K562 (cell line): Measurements from ENCODE around the gene VPS18. TPM values are rescaled to one million over a fixed set of nuclear protein-coding genes. Genes with fewer than 3 reads are reported as not detected.
A peak's percentile ranks its signal among the peaks of the same experiment; 100 is the strongest.

ENCODE experiments used
- ATAC-seq: fragments of 200-7000 bp; cut with Tn5 transposase; 3 replicates; pipeline ENCODE4 v1.9.1; 2020; ENCODE audit warnings: moderate library complexity
- BruUV-seq: library from RNA; stranded (reverse); fragments of 400-500 nt; replicated peaks from 2 replicates; lab custom pipeline; 2021; lab: Mats Ljungman, UMichigan
- CTCF ChIA-PET: fragments of 300-600 bp; formaldehyde crosslinking; extraction: SDS; loops from one replicate; lab custom pipeline; 2021; ENCODE audit warnings: low intra/inter-chr PET ratio; lab: Yijun Ruan, JAX
- POLR2A ChIA-PET: fragments of 300-600, 350-650 bp; sonication (Branson Sonifier 250); formaldehyde crosslinking; extraction: SDS; loops from one replicate; lab custom pipeline; 2021; ENCODE audit warnings: antibody characterized with exemption, inconsistent platforms; lab: Yijun Ruan, JAX
- DNase-seq, 4 experiments: peaks; one replicate each; pipeline versions ENCODE4 v3.0.0 to v3.0.0-alpha.2; 2011 to 2018; ENCODE audit warnings: low spot score in 3 of 4, mixed read lengths in 3 of 4; ENCODE audit errors: extremely low read depth in 1 of 4
- FAIRE-seq: peaks from 2 replicates; lab custom pipeline; 2011; peaks lifted over from hg19 to GRCh38; lab: Jason Lieb, UNC
- H2AFZ ChIP-seq: 2 replicates; pipeline ENCODE4 v1.6.0; 2011; ENCODE audit warnings: low read depth, low read length, control low read depth, inconsistent platforms
- H3K27ac ChIP-seq: fragments of 200-600 bp; 3 replicates; pipeline ENCODE4 v1.8.0; 2011; ENCODE audit warnings: low read depth, mild to moderate bottlenecking, control low read depth, inconsistent platforms, low read length, moderate library complexity, mixed read lengths; ENCODE audit errors: extremely low read depth
- H3K27me3 ChIP-seq, 2 experiments: fragments of 300-600 bp in 1 of 2; 2 replicates in 1 of 2; 3 replicates in 1 of 2; pipeline versions ENCODE4 v1.6.0 to v1.8.0; 2011; ENCODE audit warnings: inconsistent platforms in 2 of 2, low read length in 2 of 2, mild to moderate bottlenecking in 1 of 2, mixed read lengths in 1 of 2, moderate library complexity in 1 of 2; ENCODE audit not compliant: control insufficient read depth in 2 of 2, insufficient read depth in 2 of 2
- H3K36me3 ChIP-seq: fragments of 300-600 bp; 3 replicates; pipeline ENCODE4 v1.8.0; 2011; ENCODE audit warnings: mild to moderate bottlenecking, low read length, inconsistent platforms; ENCODE audit not compliant: control insufficient read depth, insufficient read depth
- H3K4me1 ChIP-seq, 2 experiments: fragments of 200-600 bp in 1 of 2; replicated peaks in 1 of 2; 2 replicates in 1 of 2; 3 replicates in 1 of 2; pipeline versions ENCODE4 v1.5.1 to v1.8.0; 2011; ENCODE audit warnings: inconsistent platforms in 2 of 2, low read length in 2 of 2, mild to moderate bottlenecking in 1 of 2, mixed read lengths in 1 of 2, moderate library complexity in 1 of 2; ENCODE audit not compliant: control insufficient read depth in 2 of 2, insufficient read depth in 2 of 2
- H3K4me2 ChIP-seq: 2 replicates; pipeline ENCODE4 v1.6.1; 2011; ENCODE audit warnings: low read length, control low read depth, inconsistent platforms, mixed read lengths; ENCODE audit not compliant: insufficient read depth
- H3K4me3 ChIP-seq: fragments of 200-600 bp; sonication (generic), shearing (Covaris generic); 2 replicates; pipeline ENCODE4 v1.5.1; 2016; ENCODE audit warnings: control low read depth, inconsistent platforms
- H3K79me2 ChIP-seq: fragments of 200-600 bp; 3 replicates; pipeline ENCODE4 v1.8.0; 2011; ENCODE audit warnings: low read length, inconsistent platforms; ENCODE audit not compliant: control insufficient read depth, insufficient read depth
- H3K9ac ChIP-seq, 2 experiments: 2 replicates each; pipeline versions ENCODE4 v1.6.0 to v1.6.1; 2011; ENCODE audit warnings: low read depth in 2 of 2, low read length in 2 of 2, control low read depth in 1 of 2, inconsistent platforms in 1 of 2, mild to moderate bottlenecking in 1 of 2, mixed read lengths in 1 of 2; ENCODE audit not compliant: insufficient read depth in 1 of 2
- H3K9me1 ChIP-seq: one replicate; pipeline ENCODE4 v1.6.0; 2011; ENCODE audit warnings: inconsistent platforms, mild to moderate bottlenecking, low read length, moderate library complexity; ENCODE audit not compliant: control insufficient read depth, insufficient read depth
- H3K9me3 ChIP-seq: replicated peaks from 2 replicates; pipeline ENCODE4 v1.5.1; 2011; ENCODE audit warnings: low read depth, low read length, inconsistent platforms; ENCODE audit not compliant: control insufficient read depth, insufficient read depth
- H4K20me1 ChIP-seq: replicated peaks from 2 replicates; pipeline ENCODE4 v1.6.1; 2011; ENCODE audit warnings: low read length, inconsistent platforms, mixed read lengths; ENCODE audit not compliant: control insufficient read depth, insufficient read depth
- ATF1 ChIP-seq, 2 experiments: fragments of 450-650 bp in 1 of 2; IDR thresholded peaks; 2 replicates each; pipeline ENCODE4 v1.6.1; 2016; ENCODE audit warnings: missing compliant biosample characterization in 1 of 2, missing genetic modification characterization in 1 of 2
- CBX3 ChIP-seq, 2 experiments: IDR thresholded peaks; 1 replicate in 1 of 2; 2 replicates in 1 of 2; pipeline ENCODE4 v1.6.1; 2012; ENCODE audit warnings: inconsistent platforms in 2 of 2, low read length in 2 of 2, borderline replicate concordance in 1 of 2, control low read depth in 1 of 2
- FOXK2 ChIP-seq, 2 experiments: fragments of 450-650 bp; IDR thresholded peaks in 1 of 2; conservative IDR thresholded peaks in 1 of 2; 2 replicates each; pipeline ENCODE4 v1.6.1; 2016; ENCODE audit warnings: low read depth in 2 of 2, mild to moderate bottlenecking in 1 of 2
- HDAC1 ChIP-seq, 2 experiments: fragments of 450-650 bp; IDR thresholded peaks; 2 replicates each; pipeline ENCODE4 v1.6.1; 2016 to 2017; ENCODE audit warnings: inconsistent platforms in 1 of 2, mild to moderate bottlenecking in 1 of 2, moderate library complexity in 1 of 2
- HDAC2 ChIP-seq: fragments of 450-650 bp; IDR thresholded peaks from 2 replicates; pipeline ENCODE4 v1.6.1; 2016; ENCODE audit warnings: mild to moderate bottlenecking
- ID3 ChIP-seq, 2 experiments: fragments of 250-450 bp in 1 of 2; fragments of 450-650 bp in 1 of 2; sonication (Bioruptor Pico) in 1 of 2; IDR thresholded peaks; 2 replicates each; pipeline versions ENCODE4 v1.6.1 to v1.8.0; 2016 to 2021; ENCODE audit warnings: mild to moderate bottlenecking in 2 of 2, moderate library complexity in 2 of 2, missing compliant biosample characterization in 1 of 2, missing genetic modification characterization in 1 of 2
- KLF13 ChIP-seq: fragments of 450-650 bp; IDR thresholded peaks from 2 replicates; pipeline ENCODE4 v1.6.1; 2016; ENCODE audit warnings: missing genetic modification characterization, low read depth, mild to moderate bottlenecking, missing compliant biosample characterization, moderate library complexity, borderline replicate concordance
- L3MBTL2 ChIP-seq: fragments of 450-650 bp; IDR thresholded peaks from 2 replicates; pipeline ENCODE4 v1.6.1; 2016; ENCODE audit warnings: mild to moderate bottlenecking, moderate library complexity
- MAFG ChIP-seq: fragments of 450-650 bp; conservative IDR thresholded peaks from 2 replicates; pipeline ENCODE4 v1.6.1; 2016; ENCODE audit warnings: missing genetic modification characterization, missing compliant biosample characterization
- MYNN ChIP-seq, 2 experiments: sonication (generic); formaldehyde crosslinking in 1 of 2; IDR thresholded peaks; 2 replicates each; pipeline versions ENCODE4 v1.5.0 to v1.6.1; 2016 to 2020; ENCODE audit warnings: antibody characterized with exemption in 1 of 2, missing genetic modification reagents in 1 of 2
- NR2C2 ChIP-seq, 2 experiments: fragments of 200-800 bp in 1 of 2; sonication (Bioruptor generic) in 1 of 2; sonication (generic) in 1 of 2; formaldehyde crosslinking in 1 of 2; IDR thresholded peaks; 2 replicates each; pipeline versions ENCODE4 v1.6.1 to v1.8.0; 2016 to 2022; ENCODE audit warnings: mild to moderate bottlenecking in 1 of 2, missing compliant biosample characterization in 1 of 2, missing genetic modification characterization in 1 of 2, missing genetic modification reagents in 1 of 2
- PKNOX1 ChIP-seq: fragments of 450-650 bp; IDR thresholded peaks from 2 replicates; pipeline ENCODE4 v1.6.1; 2016
- PML ChIP-seq: IDR thresholded peaks from 2 replicates; pipeline ENCODE4 v1.6.1; 2012; ENCODE audit warnings: low read length, inconsistent platforms
- SMAD2 ChIP-seq: fragments of 150-350 bp; IDR thresholded peaks from 2 replicates; pipeline ENCODE4 v1.6.1; 2014; ENCODE audit warnings: low read depth, mild to moderate bottlenecking, low read length
- SMAD4 ChIP-seq: fragments of 250-450 bp; sonication (Bioruptor Pico); conservative IDR thresholded peaks from 2 replicates; pipeline ENCODE4 v1.8.0; 2021; ENCODE audit warnings: inconsistent platforms, mild to moderate bottlenecking, moderate library complexity
- ZNF316 ChIP-seq: fragments of 450-650 bp; IDR thresholded peaks from 2 replicates; pipeline ENCODE4 v1.6.1; 2016
- WGBS: fragments of 100-300 bp; shearing (Covaris generic); methylation state at CpG from one replicate; pipeline ENCODE4 v1.1.6; 2016; ENCODE audit warnings: low coverage, mixed read lengths; ENCODE audit not compliant: insufficient coverage; ENCODE audit errors: missing lambda C conversion rate; 5-methylcytosine and 5-hydroxymethylcytosine counted together
- in situ Hi-C: fragments of 300-500 bp; cut with MboI; formaldehyde crosslinking; loops from 4 replicates; pipeline ENCODE4 v1.15.0; 2018; ENCODE audit warnings: inconsistent platforms, mixed read lengths
- intact Hi-C: fragments of 100-400 bp; cut with micrococcal nuclease; formaldehyde crosslinking; loops from 2 replicates; pipeline ENCODE4 v1.14.2; 2022
- polyA plus RNA-seq, 8 experiments: library from polyadenylated mRNA; depleted of rRNA in 4 of 8; stranded (reverse) in 5 of 8; unstranded in 3 of 8; fragments of >200 nt; fragmentation: Nextera tagmentation in 2 of 8; fragmentation: Illumina TruSeq in 1 of 8; extraction: Ambion mirVana in 2 of 8; extraction: Trizol in 1 of 8; gene quantifications; 2 replicates each; pipeline versions ENCODE4 v1.2.1 to v1.2.3, GENCODE V29; 2011 to 2014; ENCODE audit warnings: inconsistent platforms in 1 of 8, missing spikeins in 1 of 8
- total RNA-seq, 7 experiments: library from RNA; depleted of rRNA in 6 of 7; stranded (reverse); fragments of >200 nt in 6 of 7; fragmentation: Illumina TruSeq in 2 of 7; extraction: Trizol in 2 of 7; gene quantifications; 2 replicates each; pipeline versions ENCODE4 v1.2.1 to v1.2.3, GENCODE V29; 2011 to 2021; ENCODE audit warnings: low replicate concordance in 1 of 7

Gene VPS18
- total and polyA plus RNA-seq, 9 of the 15 experiments (the other 6 are each of a cell fraction or from before 2014, with no cell fraction given) = 0.73 to 19.9 (median 8.5) TPM

DNA sequence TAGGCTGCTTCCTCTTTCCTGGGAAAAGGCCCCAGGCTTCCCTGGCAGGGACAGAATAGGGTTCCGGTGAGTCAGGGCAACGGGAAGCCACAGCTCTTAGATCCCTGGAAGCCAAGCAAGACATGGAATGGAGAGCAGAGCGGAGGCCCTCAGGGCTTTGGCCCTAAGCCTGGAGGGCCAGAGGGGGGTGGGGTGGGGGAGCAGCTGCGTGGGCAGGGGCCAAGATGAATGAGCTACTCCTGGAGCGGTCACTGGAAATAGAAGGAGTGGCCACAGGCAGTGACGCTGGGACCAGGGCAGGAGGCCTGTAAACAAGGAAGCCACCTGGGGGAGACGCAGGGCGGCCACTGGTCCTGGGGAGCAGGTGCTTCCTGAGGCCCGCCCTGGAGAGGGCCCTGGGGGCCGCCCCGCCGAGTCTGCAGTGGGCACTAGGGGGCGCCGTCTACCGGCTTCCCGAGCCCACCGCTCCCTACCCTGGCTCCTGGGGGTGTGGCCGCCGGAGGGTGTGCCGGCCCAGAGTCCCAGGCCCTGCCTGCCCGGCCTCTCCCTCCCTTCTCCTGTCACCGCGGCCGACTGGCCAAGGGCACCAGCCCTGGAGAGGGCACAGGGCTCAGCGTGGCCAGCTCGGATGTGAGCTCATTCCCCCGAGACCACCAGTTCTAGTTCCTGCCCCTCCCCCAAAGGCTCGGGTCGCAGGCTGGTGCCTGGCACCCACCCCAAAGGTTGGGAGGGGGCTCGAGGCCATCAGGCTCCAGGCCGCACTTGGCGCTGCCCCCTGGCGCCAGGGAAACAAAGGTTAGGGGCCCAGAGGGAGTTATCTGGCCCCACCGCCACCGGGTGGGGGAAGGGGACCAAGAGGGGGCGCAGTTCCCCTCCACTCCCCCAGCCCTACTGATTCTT, 12.1 kb downstream of the VPS18 start:
- BruUV-seq = no TSS peak
- POLR2A ChIA-PET = interaction anchor here (1.0 kb wide), 1 partner anchor 113 kb away, joined by 4 read pairs; no protein-coding TSS in a partner anchor
- CTCF ChIA-PET = interaction anchor here (0.6 to 5.5 kb wide), 7 partner anchors 12 to 426 kb away, joined by 3 to 74 read pairs (median 3); partner anchors contain the start of genes OIP5 and VPS18
- peak; percentile 99 for ATAC-seq
- Histone ChIP-seq H3K4me2 (peak overlapping the region; percentile 76), H3K27ac (peak overlapping the region; percentile 52; the same call in 2 of the 3 replicates), H3K79me2 (no peaks in the 10 kb centered on the region), H3K9me1 (no peaks in the 10 kb centered on the region), H3K4me3 (peak overlapping the region; percentile 34), H3K4me1 (peaks cover 11 to 27% of the 10 kb centered on the region in 2 experiments; a peak in 4 of 5 replicates), H3K9ac (peak overlapping the region; percentile 38 to 92; a peak in 3 of 4 replicates), H2AFZ (peak overlapping the region; percentile 78), H3K36me3 (peaks cover 23% of the 10 kb centered on the region; the same call in 2 of the 3 replicates), H3K27me3 (no peaks in the 10 kb centered on the region), H4K20me1 (peaks cover 23% of the 10 kb centered on the region; the same call in 1 of the 2 replicates), H3K9me3 (no peaks in the 10 kb centered on the region)
- WGBS = 7% methylated on average over 25 of the region's 36 CpGs
- FAIRE-seq = peak; percentile 44
- intact Hi-C loops (loop anchor here (1.0 to 5.0 kb wide), 2 partner anchors 61 to 116 kb away; no protein-coding TSS in a partner anchor), in situ Hi-C loops (loop anchor here (5.0 kb wide), 1 partner anchor 116 kb away; no protein-coding TSS in a partner anchor)
- DNase-seq = peak; percentile 90 to 96 (median 94)
- TF ChIP-seq HDAC1 (IDR thresholded peaks at IDR 0.05) = peak in 1 of 2 experiments; percentile 76; a peak in 2 of 4 replicates
- 0 out of 2 replicates have a peak, but pooled peaks have one; percentile 16 for TF ChIP-seq HDAC2
- peak; percentile 39; the same call in 1 of the 2 replicates for TF ChIP-seq SMAD4 (CRISPR knock-in tag)
- peak; percentile 95 for TF ChIP-seq KLF13 (tag)
- TF ChIP-seq MAFG = no peak
- peak; percentile 73; the same call in 1 of the 2 replicates for TF ChIP-seq MYNN (IDR thresholded peaks at IDR 0.05)
- no peak for TF ChIP-seq MYNN (CRISPR knock-in tag; IDR thresholded peaks at IDR 0.05)
- peak in 1 of 2 experiments; percentile 85; a peak in 1 of 3 replicates for TF ChIP-seq CBX3 (IDR thresholded peaks at IDR 0.05; ENCODE audit: borderline replicate concordance in 1 of 2, low read length in 2 of 2)
- TF ChIP-seq FOXK2 (conservative IDR thresholded peaks at IDR 0.05 in 1 of 2, IDR thresholded peaks at IDR 0.05 in 1 of 2; ENCODE audit: low read depth in 2 of 2) = peak; percentile 70 to 82; a peak in 3 of 4 replicates
- peak; percentile 50; the same call in 1 of the 2 replicates for TF ChIP-seq L3MBTL2
- TF ChIP-seq ZNF316 = peak; percentile 70
- no peak for TF ChIP-seq ID3 (CRISPR knock-in tag; IDR thresholded peaks at IDR 0.05)
- TF ChIP-seq ID3 (tag; IDR thresholded peaks at IDR 0.05) = 0 out of 2 replicates have a peak, but pooled peaks have one; percentile 30
- TF ChIP-seq PKNOX1 = peak; percentile 23; the same call in 1 of the 2 replicates
- TF ChIP-seq ATF1 (CRISPR knock-in tag; IDR thresholded peaks at IDR 0.05) = no peak
- TF ChIP-seq ATF1 (tag; IDR thresholded peaks at IDR 0.05) = peak; percentile 25; the same call in 1 of the 2 replicates
- TF ChIP-seq NR2C2 (CRISPR knock-in tag; IDR thresholded peaks at IDR 0.05) = peak; percentile 38; the same call in 1 of the 2 replicates
- no peak for TF ChIP-seq NR2C2 (tag; IDR thresholded peaks at IDR 0.05)
- no peak for TF ChIP-seq SMAD2
- TF ChIP-seq PML = no peak
